GM19099 (cell line): Measurements from ENCODE around the gene VSIG10L2.

ENCODE experiments used
- POLR2A ChIP-seq: IDR thresholded peaks from 3 replicates; pipeline ENCODE4 v1.6.1; 2011; ENCODE audit warnings: low read depth; ENCODE audit not compliant: insufficient read length; ENCODE audit errors: extremely low read depth

VSIG10L2 gene

GRCh38 chr11:125994509-125994908 is 48.7 kb downstream of the VSIG10L2 start:
- no peak for TF ChIP-seq POLR2A

- TF ChIP-seq POLR2A = no peak
Observed at GRCh38 chr11:125995313-125995712, 49.5 kb downstream of the VSIG10L2 start.

GRCh38 chr11:125998267-125998666 is 52.4 kb downstream of the VSIG10L2 start:
- no peak for TF ChIP-seq POLR2A

GRCh38 chr11:125999234-125999880 is 53.5 kb downstream of the VSIG10L2 start:
- TF ChIP-seq POLR2A = no peak

GRCh38 chr11:126002181-126002580 is 56.3 kb downstream of the VSIG10L2 start:
- no peak for TF ChIP-seq POLR2A
